Activated naive CD4-positive, alpha-beta T cell treated with anti-CD3 and anti-CD28 coated beads, Interleukin-2, amount 10 ng/mL, durations not matched to agents 5 hours and 36 hours (primary cell): ENCODE results near the gene EIF2S1. TPM values are rescaled to one million over a fixed set of nuclear protein-coding genes. Genes with fewer than 3 reads are reported as not detected.

Experiments
- total RNA-seq, 2 experiments: library from RNA; stranded (reverse); gene quantifications; one replicate each; pipeline ENCODE4 v1.2.3, GENCODE V29; 2021

Gene EIF2S1
- total RNA-seq, result 10 to 100 TPM; 91.2 to 98.6 TPM

DNA sequence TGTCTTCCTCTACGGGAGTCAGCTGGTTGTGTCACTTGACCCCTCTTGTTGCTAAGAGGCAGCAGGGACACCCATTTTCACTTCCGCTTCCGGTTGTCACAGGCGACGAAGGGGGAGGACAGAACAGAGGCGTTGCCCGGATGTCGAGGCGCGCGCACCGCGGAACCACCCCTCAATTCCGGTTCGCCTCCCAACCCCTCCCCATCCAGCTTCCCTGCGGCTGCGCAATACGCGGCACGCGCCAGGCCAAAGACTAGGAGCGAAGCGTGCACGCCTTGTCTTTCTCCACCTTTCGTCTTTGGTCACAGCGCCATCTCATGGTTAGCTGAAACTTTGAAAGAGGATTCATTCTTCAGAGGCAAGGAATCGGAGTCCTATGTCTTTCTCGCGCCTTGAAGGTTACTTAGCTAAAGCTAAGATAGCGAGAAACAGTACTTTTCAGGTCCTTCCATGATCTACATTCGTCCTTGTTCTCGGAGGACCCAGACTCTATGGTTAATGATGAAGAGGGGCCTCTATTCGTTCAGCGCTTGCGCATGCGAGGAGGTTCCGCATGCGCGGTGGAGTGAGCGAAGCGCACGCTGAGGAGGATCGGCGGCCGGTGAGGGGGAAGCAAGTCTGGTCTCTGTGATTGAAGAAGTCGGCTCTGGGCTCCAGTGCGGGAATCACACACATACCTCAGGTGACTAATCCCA lies at the start of gene EIF2S1, which contains the start of gene ATP6V1D:
Gene EIF2S1 (plus strand): TSS at position 554 of the 695 bp plus-strand sequence. CDS start 4,440 bp downstream, outside the sequence.
Gene ATP6V1D (minus strand): TSS at position 30 of the 695 bp plus-strand sequence. CDS start 106 bp downstream, outside the sequence.

DNA sequence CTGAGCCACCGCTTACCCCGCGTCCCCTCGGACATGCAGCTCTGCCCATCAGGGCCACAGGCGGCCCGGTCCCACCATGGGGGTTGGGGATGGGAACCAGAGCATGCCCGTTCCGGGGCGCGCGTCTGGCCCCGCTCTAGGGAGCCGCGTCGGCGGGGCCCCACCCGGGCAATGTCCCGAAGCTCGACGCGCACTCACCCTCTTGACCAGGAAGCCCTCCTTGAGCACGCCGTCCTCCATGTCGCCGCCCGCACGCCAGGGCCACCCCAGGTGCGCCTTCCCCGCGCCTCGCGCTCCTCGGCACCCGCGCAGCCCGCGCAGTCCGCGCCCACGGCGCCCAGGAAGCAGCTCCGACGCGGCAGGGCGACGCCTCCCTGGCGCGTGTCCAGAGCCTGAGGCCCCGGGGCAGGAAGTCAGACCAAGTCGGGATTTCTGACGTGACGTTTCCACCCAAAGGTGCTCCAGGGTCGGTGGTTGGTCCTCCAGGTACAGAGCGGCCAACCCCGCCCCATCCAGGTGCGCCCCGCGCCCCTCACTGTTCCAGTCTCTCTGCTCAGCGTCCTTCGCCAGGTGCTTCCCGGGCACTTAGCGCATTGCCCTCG lies 51.8 kb downstream of the EIF2S1 start, which contains the start of gene PLEK2:
Gene PLEK2 (minus strand): TSS at position 346 of the 602 bp plus-strand sequence. CDS start 106 bp downstream, at position 240.

Other genes starting within 250 kb of the EIF2S1 start
- gene GARIN2, start 170.9 kb upstream of the EIF2S1 start, total RNA-seq, result not detected
- 1 to 10 TPM; 7.2 to 7.9 TPM for gene PALS1, start 118.9 kb upstream of the EIF2S1 start, total RNA-seq
- gene ATP6V1D, start 524 bp upstream of the EIF2S1 start, total RNA-seq, result 10 to 100 TPM; 38.1 to 42.8 TPM
- gene PLEK2, start 51.8 kb downstream of the EIF2S1 start, total RNA-seq, result under 1 TPM; 0.40 to 0.63 TPM
- gene TMEM229B, start 128.4 kb downstream of the EIF2S1 start, total RNA-seq, result 10 to 100 TPM; 12.2 to 15.2 TPM
- gene PLEKHH1, start 173.0 kb downstream of the EIF2S1 start, total RNA-seq, result under 1 TPM; 0.53 to 0.77 TPM
- gene PIGH, start 239.9 kb downstream of the EIF2S1 start, total RNA-seq, result 10 to 100 TPM; 18.0 to 18.6 TPM